ENCODE data around the gene DNAJC1.
A peak's percentile ranks its signal among the peaks of the same experiment; 100 is the strongest.

Gene DNAJC1

GRCh38 chr10:22006379-22006884 lies 2.9 kb upstream of the DNAJC1 start:
- DNase-seq = no peak

- DNase-seq = no peak
Observed at GRCh38 chr10:22005763-22006162, 2.2 kb upstream of the DNAJC1 start.

- no peak for DNase-seq
Observed at GRCh38 chr10:22003964-22004281, 393 bp upstream of the DNAJC1 start.

- peak in 1 of 2 donors; percentile 34 for DNase-seq
Observed at GRCh38 chr10:22002591-22003176, 846 bp downstream of the DNAJC1 start.

GRCh38 chr10:21995557-21995956 lies 8.0 kb downstream of the DNAJC1 start:
- peak in 1 of 2 donors; percentile 41 for DNase-seq

- peak in 1 of 2 donors; percentile 65 for DNase-seq
Observed at GRCh38 chr10:21993360-21994001, 10.0 kb downstream of the DNAJC1 start.

GRCh38 chr10:21991785-21992184 lies 11.7 kb downstream of the DNAJC1 start:
- no peak for DNase-seq

- DNase-seq = no peak
Observed at GRCh38 chr10:21990449-21990848, 13.1 kb downstream of the DNAJC1 start.

- peak in 1 of 2 donors; percentile 14 for DNase-seq
Observed at GRCh38 chr10:21989453-21990154, 13.9 kb downstream of the DNAJC1 start.

- no peak for DNase-seq
Observed at GRCh38 chr10:21985541-21985940, 18.0 kb downstream of the DNAJC1 start.

GRCh38 chr10:21981118-21981517 lies 22.4 kb downstream of the DNAJC1 start:
- no peak for DNase-seq

GRCh38 chr10:21980691-21981090 lies 22.8 kb downstream of the DNAJC1 start:
- DNase-seq = no peak

GRCh38 chr10:21978191-21978862 lies 25.2 kb downstream of the DNAJC1 start:
- no peak for DNase-seq

GRCh38 chr10:21976739-21977138 lies 26.8 kb downstream of the DNAJC1 start:
- DNase-seq = no peak

- no peak for DNase-seq
Observed at GRCh38 chr10:21976280-21976679, 27.2 kb downstream of the DNAJC1 start.

- DNase-seq = no peak
Observed at GRCh38 chr10:21975378-21975990, 28.0 kb downstream of the DNAJC1 start.

- no peak for DNase-seq
Observed at GRCh38 chr10:21972584-21972983, 30.9 kb downstream of the DNAJC1 start.

GRCh38 chr10:21969326-21970287 lies 33.9 kb downstream of the DNAJC1 start:
- DNase-seq = no peak

- no peak for DNase-seq
Observed at GRCh38 chr10:21964983-21965665, 38.4 kb downstream of the DNAJC1 start.

- DNase-seq = no peak
Observed at GRCh38 chr10:21962358-21962757, 41.2 kb downstream of the DNAJC1 start.

- no peak for DNase-seq
Observed at GRCh38 chr10:21961847-21962246, 41.7 kb downstream of the DNAJC1 start.

All from inflammatory macrophage (primary cell).